HepG2 (cell line): ENCODE data around the gene RPS6KA2. TPM values are rescaled to one million over a fixed set of nuclear protein-coding genes. Genes with fewer than 3 reads are reported as not detected.

Experiments
- ATAC-seq: fragments of 200-7000 bp; cut with Tn5 transposase; 3 replicates; pipeline ENCODE4 v1.9.1; 2020; ENCODE audit warnings: mild to moderate bottlenecking, moderate library complexity
- BruUV-seq: library from RNA; stranded (reverse); fragments of 400-500 nt; replicated peaks from 2 replicates; lab custom pipeline; 2021; lab: Mats Ljungman, UMichigan
- CTCF ChIA-PET: fragments of 300-600 bp; formaldehyde crosslinking; extraction: SDS; loops from one replicate; lab custom pipeline; 2021; ENCODE audit warnings: low total read pairs, inconsistent platforms, low intra/inter-chr PET ratio; lab: Yijun Ruan, JAX
- POLR2A ChIA-PET: fragments of 350-600 bp; sonication (Branson Sonifier 250); formaldehyde crosslinking; loops from one replicate; lab custom pipeline; 2020; ENCODE audit warnings: antibody characterized with exemption, inconsistent platforms; lab: Yijun Ruan, JAX
- DNase-seq: peaks from one replicate; pipeline ENCODE4 v3.0.0-alpha.2; 2015; ENCODE audit warnings: low spot score
- FAIRE-seq: peaks from 3 replicates; lab custom pipeline; 2011; peaks lifted over from hg19 to GRCh38; lab: Jason Lieb, UNC
- H2AFZ ChIP-seq: one replicate; pipeline ENCODE4 v1.6.1; 2011; ENCODE audit warnings: low read length, inconsistent platforms
- H3K27ac ChIP-seq: fragments of 300-600 bp; 3 replicates; pipeline ENCODE4 v1.8.0; 2011; ENCODE audit warnings: mixed run types, mild to moderate bottlenecking, mixed read lengths, low read length, inconsistent platforms; ENCODE audit not compliant: insufficient read depth; ENCODE audit errors: extremely low read length
- H3K27me3 ChIP-seq, 2 experiments: fragments of 200-600 bp in 1 of 2; 2 replicates in 1 of 2; 3 replicates in 1 of 2; pipeline versions ENCODE4 v1.6.0 to v1.8.0; 2011; ENCODE audit warnings: low read length in 2 of 2, mild to moderate bottlenecking in 2 of 2, moderate library complexity in 2 of 2, inconsistent platforms in 1 of 2; ENCODE audit not compliant: insufficient read depth in 2 of 2, control insufficient read depth in 1 of 2
- H3K36me3 ChIP-seq, 2 experiments: fragments of 200-600 bp in 1 of 2; replicated peaks in 1 of 2; 2 replicates in 1 of 2; 3 replicates in 1 of 2; pipeline versions ENCODE4 v1.5.1 to v1.8.0; 2011; ENCODE audit warnings: low read length in 2 of 2, inconsistent platforms in 1 of 2; ENCODE audit not compliant: insufficient read depth in 2 of 2, control insufficient read depth in 1 of 2
- H3K4me1 ChIP-seq: 2 replicates; pipeline ENCODE4 v1.5.1; 2012; ENCODE audit warnings: low read length, inconsistent platforms; ENCODE audit not compliant: insufficient read depth
- H3K4me2 ChIP-seq: 2 replicates; pipeline ENCODE4 v1.6.0; 2011; ENCODE audit warnings: low read depth, low read length, inconsistent platforms
- H3K4me3 ChIP-seq, 3 experiments: fragments of 200-600 bp in 1 of 3; sonication (generic), shearing (Covaris generic) in 1 of 3; replicated peaks in 1 of 3; 2 replicates each; pipeline ENCODE4 v1.5.1; 2011 to 2016; ENCODE audit warnings: low read length in 3 of 3, inconsistent platforms in 2 of 3, low read depth in 2 of 3, mild to moderate bottlenecking in 2 of 3, control low read depth in 1 of 3, mixed read lengths in 1 of 3; ENCODE audit not compliant: insufficient read depth in 1 of 3
- H3K79me2 ChIP-seq: one replicate; pipeline ENCODE4 v1.6.1; 2011; ENCODE audit warnings: low read length, inconsistent platforms; ENCODE audit not compliant: insufficient read depth
- H3K9ac ChIP-seq: 2 replicates; pipeline ENCODE4 v1.6.0; 2011; ENCODE audit warnings: mild to moderate bottlenecking, low read depth, low read length, inconsistent platforms; ENCODE audit not compliant: insufficient read depth
- H3K9me3 ChIP-seq: 2 replicates; pipeline ENCODE4 v1.5.1; 2012; ENCODE audit warnings: mild to moderate bottlenecking, low read length
- H4K20me1 ChIP-seq: 2 replicates; pipeline ENCODE4 v1.6.0; 2011; ENCODE audit warnings: inconsistent platforms, mild to moderate bottlenecking, low read length, moderate library complexity; ENCODE audit not compliant: insufficient read depth
- CAMTA2 ChIP-seq: sonication (generic); formaldehyde crosslinking; IDR thresholded peaks from 2 replicates; pipeline ENCODE4 v1.4.0; 2020; ENCODE audit warnings: mild to moderate bottlenecking, missing genetic modification reagents, borderline replicate concordance
- IKZF1 ChIP-seq: fragments of 450-650 bp; IDR thresholded peaks from 2 replicates; pipeline ENCODE4 v1.7.1; 2016
- MTF1 ChIP-seq: sonication (generic); formaldehyde crosslinking; IDR thresholded peaks from 2 replicates; pipeline ENCODE4 v1.5.0; 2020; ENCODE audit warnings: missing genetic modification reagents
- SETDB1 ChIP-seq: sonication (generic); formaldehyde crosslinking; IDR thresholded peaks from 2 replicates; pipeline ENCODE4 v1.5.1; 2020; ENCODE audit warnings: missing genetic modification reagents, mild to moderate bottlenecking, borderline replicate concordance
- TERF1 ChIP-seq: sonication (generic); formaldehyde crosslinking; IDR thresholded peaks from 2 replicates; pipeline ENCODE4 v1.8.0; 2022; ENCODE audit warnings: mild to moderate bottlenecking, missing genetic modification reagents, moderate library complexity
- YY1 ChIP-seq: IDR thresholded peaks from 2 replicates; pipeline ENCODE4 v1.6.1; 2011; ENCODE audit warnings: low read length, low read depth, moderate library complexity, mild to moderate bottlenecking; ENCODE audit not compliant: insufficient read depth, insufficient replicate concordance
- ZHX2 ChIP-seq, 2 experiments: sonication (generic) in 1 of 2; formaldehyde crosslinking in 1 of 2; IDR thresholded peaks; 2 replicates each; pipeline versions ENCODE4 v1.6.1 to v1.9.0; 2014 to 2022; ENCODE audit warnings: antibody characterized with exemption in 1 of 2, borderline replicate concordance in 1 of 2, inconsistent platforms in 1 of 2, low read depth in 1 of 2, missing genetic modification reagents in 1 of 2
- ZNF276 ChIP-seq: sonication (generic); formaldehyde crosslinking; IDR thresholded peaks from 2 replicates; pipeline ENCODE4 v1.4.0; 2020; ENCODE audit warnings: mild to moderate bottlenecking, low read depth, missing genetic modification reagents
- ZNF547 ChIP-seq: sonication (generic); formaldehyde crosslinking; IDR thresholded peaks from 2 replicates; pipeline ENCODE4 v1.5.1; 2020; ENCODE audit warnings: mild to moderate bottlenecking, missing genetic modification reagents
- ZNF567 ChIP-seq: sonication (generic); formaldehyde crosslinking; IDR thresholded peaks from 2 replicates; pipeline ENCODE4 v1.8.1; 2023; ENCODE audit warnings: mild to moderate bottlenecking, missing genetic modification reagents, borderline replicate concordance
- WGBS: methylation state at CpG from one replicate; pipeline ENCODE4 v1.1.6; 2017; ENCODE audit warnings: low lambda C conversion rate; 5-methylcytosine and 5-hydroxymethylcytosine counted together
- in situ Hi-C: cut with HindIII; loops from 2 replicates; pipeline ENCODE4 v1.10.0; 2017; ENCODE audit warnings: low pct_unique_long_range_greater_than_20kb; ENCODE audit not compliant: extremely low pct_ligation_motif_present
- intact Hi-C: fragments of 100-400 bp; cut with micrococcal nuclease; formaldehyde crosslinking; loops from one replicate; pipeline ENCODE4 v1.10.0; 2022; ENCODE audit not compliant: unreplicated experiment
- polyA plus RNA-seq, 8 experiments: library from polyadenylated mRNA; depleted of rRNA in 3 of 8; stranded (reverse) in 7 of 8; unstranded in 1 of 8; fragments of >200 nt; fragmentation: Illumina TruSeq in 4 of 8; extraction: Trizol in 4 of 8; gene quantifications; 2 replicates each; pipeline versions ENCODE4 v1.2.1 to v1.2.3, GENCODE V29; 2011 to 2016; ENCODE audit warnings: low read depth in 4 of 8, missing spikeins in 1 of 8, mixed read lengths in 1 of 8; ENCODE audit not compliant: insufficient read depth in 1 of 8
- total RNA-seq, 5 experiments: library from RNA; depleted of rRNA; stranded (reverse); fragments of >200 nt; fragmentation: Illumina TruSeq; extraction: Trizol; gene quantifications; 2 replicates each; pipeline ENCODE4 v1.2.3, GENCODE V29; 2016; ENCODE audit warnings: low read depth in 1 of 5

RPS6KA2 gene
- total and polyA plus RNA-seq, 2 of the 13 experiments (the other 11 are each of a cell fraction or from before 2014, with no cell fraction given) = 0.22 to 0.38 TPM

- no peaks in the 10 kb centered on the region for H3K36me3 ChIP-seq
- no peaks in the 10 kb centered on the region for H3K9me3 ChIP-seq
- H3K4me2 ChIP-seq = no peak overlapping the region
- H3K9ac ChIP-seq = no peak overlapping the region
- in situ Hi-C loops = no loop called here
- H4K20me1 ChIP-seq = no peaks in the 10 kb centered on the region
- intact Hi-C loops = no loop called here
- no peak overlapping the region for H3K4me3 ChIP-seq
- H2AFZ ChIP-seq = no peak overlapping the region
- H3K4me1 ChIP-seq = no peaks in the 10 kb centered on the region
- peaks cover 0 to 37% of the 10 kb centered on the region in 2 experiments; a peak in 4 of 5 replicates for H3K27me3 ChIP-seq
- no peak for ATAC-seq
- BruUV-seq = no TSS peak
- no peaks in the 10 kb centered on the region for H3K79me2 ChIP-seq
- FAIRE-seq = no peak
- no peak for DNase-seq
- WGBS = 14% methylated on average over 9 of the region's 9 CpGs
- ChIA-PET POLR2A (no interaction called here), CTCF (no interaction called here)
- H3K27ac ChIP-seq = no peak overlapping the region
- TF ChIP-seq IKZF1 (no peak), ZHX2 (IDR thresholded peaks at IDR 0.05; ENCODE audit: low read depth) (no peak), ZHX2 (CRISPR knock-in tag; IDR thresholded peaks at IDR 0.05; ENCODE audit: borderline replicate concordance) (no peak), SETDB1 (CRISPR knock-in tag) (no peak), CAMTA2 (CRISPR knock-in tag) (no peak), ZNF567 (CRISPR knock-in tag) (no peak), ZNF276 (no peak), TERF1 (CRISPR knock-in tag) (no peak), MTF1 (CRISPR knock-in tag) (no peak), YY1 (no peak), ZNF547 (CRISPR knock-in tag) (no peak)
Measured at GRCh38 chr6:166579237-166579850, 47.7 kb downstream of the RPS6KA2 start.
